WTC11 (cell line): ENCODE data around the gene PHF11. TPM values are rescaled to one million over a fixed set of nuclear protein-coding genes. Genes with fewer than 3 reads are reported as not detected.
A peak's percentile ranks its signal among the peaks of the same experiment; 100 is the strongest.

Experiments used
- ATAC-seq: fragments of 200-7000 bp; cut with Tn5 transposase; 2 replicates; pipeline ENCODE4 v1.10.0; 2021; ENCODE audit warnings: mild to moderate bottlenecking, moderate library complexity
- CTCF ChIA-PET: fragments of 300-600 bp; sonication (Branson Sonifier 250); formaldehyde crosslinking; loops from one replicate; lab custom pipeline; 2021; ENCODE audit warnings: antibody characterized with exemption; lab: Charles Lee
- POLR2A ChIA-PET: fragments of 350-600 bp; sonication (Branson Sonifier 250); formaldehyde crosslinking; loops from one replicate; lab custom pipeline; 2021; ENCODE audit warnings: antibody characterized with exemption; lab: Charles Lee
- DNase-seq: peaks from one replicate; pipeline ENCODE4 v3.0.0; 2021; ENCODE audit warnings: low spot score
- H3K27ac Mint-ChIP-seq: 2 replicates; pipeline ENCODE4 v1.8.0; 2021; ENCODE audit warnings: mixed read lengths
- H3K27me3 Mint-ChIP-seq: 2 replicates; pipeline ENCODE4 v1.8.0; 2021; ENCODE audit warnings: low read depth, mild to moderate bottlenecking, moderate library complexity, mixed read lengths
- H3K36me3 Mint-ChIP-seq: 2 replicates; pipeline ENCODE4 v1.8.0; 2021; ENCODE audit warnings: mixed read lengths
- H3K4me1 Mint-ChIP-seq: 2 replicates; pipeline ENCODE4 v1.8.0; 2022; ENCODE audit warnings: mixed read lengths
- H3K4me3 Mint-ChIP-seq: 2 replicates; pipeline ENCODE4 v1.8.0; 2021; ENCODE audit warnings: mild to moderate bottlenecking, moderate library complexity, mixed read lengths
- H3K9me3 Mint-ChIP-seq: 2 replicates; pipeline ENCODE4 v1.8.0; 2021; ENCODE audit warnings: mixed read lengths
- ELF4 ChIP-seq: sonication (generic); formaldehyde crosslinking; IDR thresholded peaks from 2 replicates; pipeline ENCODE4 v1.8.1; 2022; ENCODE audit warnings: low read depth, mild to moderate bottlenecking, moderate library complexity, missing genetic modification reagents
- EMX1 ChIP-seq: fragments of 250-450 bp; sonication (Bioruptor Pico); IDR thresholded peaks from 2 replicates; pipeline ENCODE4 v1.8.0; 2021; ENCODE audit warnings: mild to moderate bottlenecking
- GTF2I ChIP-seq: fragments of 250-450 bp; sonication (Bioruptor Pico); conservative IDR thresholded peaks from 2 replicates; pipeline ENCODE4 v1.4.0; 2021; ENCODE audit warnings: mild to moderate bottlenecking
- NFYB ChIP-seq: sonication (generic); formaldehyde crosslinking; conservative IDR thresholded peaks from 2 replicates; pipeline ENCODE4 v1.8.0; 2022; ENCODE audit warnings: low read depth, missing genetic modification reagents
- NR1H2 ChIP-seq: sonication (generic); formaldehyde crosslinking; IDR thresholded peaks from 2 replicates; pipeline ENCODE4 v1.9.0; 2021; ENCODE audit warnings: mild to moderate bottlenecking, moderate library complexity, missing genetic modification reagents
- NR3C1 ChIP-seq: sonication (generic); formaldehyde crosslinking; conservative IDR thresholded peaks from 2 replicates; pipeline ENCODE4 v1.8.1; 2023; ENCODE audit warnings: low read depth, mild to moderate bottlenecking, missing genetic modification reagents
- SMAD4 ChIP-seq: sonication (generic); formaldehyde crosslinking; IDR thresholded peaks from 2 replicates; pipeline ENCODE4 v1.8.0; 2022; ENCODE audit warnings: mild to moderate bottlenecking, missing genetic modification reagents
- TEAD1 ChIP-seq: sonication (generic); formaldehyde crosslinking; IDR thresholded peaks from 2 replicates; pipeline ENCODE4 v1.8.0; 2022; ENCODE audit warnings: mild to moderate bottlenecking, missing genetic modification reagents
- TEAD4 ChIP-seq: sonication (generic); formaldehyde crosslinking; IDR thresholded peaks from 2 replicates; pipeline ENCODE4 v1.8.0; 2022; ENCODE audit warnings: mild to moderate bottlenecking, missing genetic modification reagents
- ZNF121 ChIP-seq: sonication (generic); formaldehyde crosslinking; IDR thresholded peaks from 2 replicates; pipeline ENCODE4 v1.8.0; 2023; ENCODE audit warnings: missing genetic modification reagents
- ZNF219 ChIP-seq: sonication (generic); formaldehyde crosslinking; IDR thresholded peaks from 2 replicates; pipeline ENCODE4 v1.8.0; 2023; ENCODE audit warnings: missing genetic modification reagents, mild to moderate bottlenecking, borderline replicate concordance
- total RNA-seq: library from RNA; stranded (reverse); gene quantifications from 3 replicates; pipeline ENCODE4 v1.2.3, GENCODE V29; 2021
- TF ChIP-seq, protein P1 (sequence below): sonication (generic); formaldehyde crosslinking; IDR thresholded peaks from 2 replicates; pipeline ENCODE4 v1.8.1; 2023; ENCODE audit warnings: mild to moderate bottlenecking, missing genetic modification reagents
- TF ChIP-seq, protein P2 (sequence below): sonication (generic); formaldehyde crosslinking; IDR thresholded peaks from 2 replicates; pipeline ENCODE4 v1.8.0; 2023; ENCODE audit warnings: mild to moderate bottlenecking, missing genetic modification reagents
- TF ChIP-seq, protein P3 (sequence below): fragments of 200-600 bp; IDR thresholded peaks from 2 replicates; pipeline ENCODE4 v1.8.0; 2022; ENCODE audit warnings: antibody characterized with exemption
- TF ChIP-seq, protein P4 (sequence below): sonication (generic); formaldehyde crosslinking; IDR thresholded peaks from 2 replicates; pipeline ENCODE4 v1.8.0; 2022; ENCODE audit warnings: mild to moderate bottlenecking, missing genetic modification reagents
- TF ChIP-seq, protein P5 (sequence below): fragments of 250-450 bp; sonication (Bioruptor Pico); IDR thresholded peaks from 2 replicates; pipeline ENCODE4 v1.9.0; 2021; ENCODE audit warnings: mild to moderate bottlenecking, borderline replicate concordance
- TF ChIP-seq, protein P6 (sequence below): sonication (generic); formaldehyde crosslinking; IDR thresholded peaks from 2 replicates; pipeline ENCODE4 v1.8.1; 2022; ENCODE audit warnings: missing genetic modification reagents, borderline replicate concordance

PHF11 gene
- total RNA-seq, 1 experiment from 2014 or later, result 9.3 TPM

DNA sequence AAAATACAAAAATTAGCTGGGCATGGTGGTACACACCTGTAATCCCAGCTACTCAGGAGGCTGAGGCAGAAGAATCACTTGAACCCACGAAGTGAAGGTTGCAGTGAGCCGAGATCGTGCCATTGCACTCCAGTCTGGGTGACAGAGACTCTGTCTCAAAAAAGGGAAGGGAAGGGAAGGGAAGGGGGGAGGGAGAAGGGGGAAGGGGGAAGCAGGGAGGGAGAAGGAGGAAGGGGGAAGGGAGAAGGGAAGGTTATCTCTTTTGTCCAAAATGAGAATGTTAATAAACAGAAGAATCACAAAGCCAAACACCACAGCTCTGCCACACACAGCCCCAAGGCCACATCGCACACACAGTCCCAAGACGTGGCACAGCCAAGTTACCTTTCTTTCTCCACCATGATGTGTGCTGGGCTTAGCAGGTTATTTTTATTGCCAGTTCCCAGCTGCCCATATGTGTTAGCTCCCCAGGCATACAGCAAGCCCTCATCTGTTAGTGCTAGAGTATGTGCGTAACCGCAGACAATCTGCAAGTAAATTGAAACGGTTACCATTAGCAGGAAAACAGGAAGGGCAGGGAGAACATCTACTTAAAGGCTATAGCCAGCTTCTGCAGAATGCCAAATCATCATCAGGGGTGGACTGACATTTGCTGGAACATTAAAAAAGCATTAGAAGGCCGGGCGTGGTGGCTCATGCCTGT is 55.3 kb downstream of the PHF11 start:
- DNase-seq (no peak), ATAC-seq (no peak)
- Mint-ChIP-seq H3K9me3 (no peaks in the 10 kb centered on the region), H3K27ac (no peak overlapping the region), H3K4me3 (no peak overlapping the region), H3K4me1 (no peaks in the 10 kb centered on the region), H3K36me3 (peaks cover 28% of the 10 kb centered on the region; the same call in 1 of the 2 replicates), H3K27me3 (no peaks in the 10 kb centered on the region)
- TF ChIP-seq, protein P1, sequence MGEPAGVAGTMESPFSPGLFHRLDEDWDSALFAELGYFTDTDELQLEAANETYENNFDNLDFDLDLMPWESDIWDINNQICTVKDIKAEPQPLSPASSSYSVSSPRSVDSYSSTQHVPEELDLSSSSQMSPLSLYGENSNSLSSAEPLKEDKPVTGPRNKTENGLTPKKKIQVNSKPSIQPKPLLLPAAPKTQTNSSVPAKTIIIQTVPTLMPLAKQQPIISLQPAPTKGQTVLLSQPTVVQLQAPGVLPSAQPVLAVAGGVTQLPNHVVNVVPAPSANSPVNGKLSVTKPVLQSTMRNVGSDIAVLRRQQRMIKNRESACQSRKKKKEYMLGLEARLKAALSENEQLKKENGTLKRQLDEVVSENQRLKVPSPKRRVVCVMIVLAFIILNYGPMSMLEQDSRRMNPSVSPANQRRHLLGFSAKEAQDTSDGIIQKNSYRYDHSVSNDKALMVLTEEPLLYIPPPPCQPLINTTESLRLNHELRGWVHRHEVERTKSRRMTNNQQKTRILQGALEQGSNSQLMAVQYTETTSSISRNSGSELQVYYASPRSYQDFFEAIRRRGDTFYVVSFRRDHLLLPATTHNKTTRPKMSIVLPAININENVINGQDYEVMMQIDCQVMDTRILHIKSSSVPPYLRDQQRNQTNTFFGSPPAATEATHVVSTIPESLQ (CRISPR knock-in tag), result no peak
- TF ChIP-seq ZNF121 (CRISPR knock-in tag), result no peak
- CTCF ChIA-PET, result no interaction called here
- POLR2A ChIA-PET, result no interaction called here

DNA sequence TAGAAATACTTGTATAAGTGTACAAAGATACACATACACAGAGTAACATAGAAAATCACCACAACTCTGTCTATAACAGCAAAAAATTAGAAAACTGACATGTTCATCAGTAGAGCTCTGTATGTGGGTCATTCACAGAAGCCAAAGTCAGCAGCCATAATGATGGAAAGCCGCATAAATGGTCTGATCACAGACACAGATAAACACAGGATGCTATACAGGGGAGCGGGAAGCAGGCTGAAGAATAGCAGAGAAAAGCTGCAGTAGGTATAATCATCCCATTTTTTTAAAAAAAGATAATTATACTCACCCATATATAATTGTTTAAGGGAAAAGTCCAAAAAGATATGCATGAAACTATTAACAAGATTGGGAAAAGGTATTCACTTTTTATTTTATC is 58.1 kb downstream of the PHF11 start:
- ATAC-seq, result no peak
- ChIA-PET POLR2A (no interaction called here), CTCF (no interaction called here)
- Mint-ChIP-seq H3K36me3 (peaks cover 26% of the 10 kb centered on the region), H3K9me3 (peaks cover under 1% of the 10 kb centered on the region; the same call in 1 of the 2 replicates)
- no peak for TF ChIP-seq NR3C1 (CRISPR knock-in tag)
- TF ChIP-seq, protein P2, sequence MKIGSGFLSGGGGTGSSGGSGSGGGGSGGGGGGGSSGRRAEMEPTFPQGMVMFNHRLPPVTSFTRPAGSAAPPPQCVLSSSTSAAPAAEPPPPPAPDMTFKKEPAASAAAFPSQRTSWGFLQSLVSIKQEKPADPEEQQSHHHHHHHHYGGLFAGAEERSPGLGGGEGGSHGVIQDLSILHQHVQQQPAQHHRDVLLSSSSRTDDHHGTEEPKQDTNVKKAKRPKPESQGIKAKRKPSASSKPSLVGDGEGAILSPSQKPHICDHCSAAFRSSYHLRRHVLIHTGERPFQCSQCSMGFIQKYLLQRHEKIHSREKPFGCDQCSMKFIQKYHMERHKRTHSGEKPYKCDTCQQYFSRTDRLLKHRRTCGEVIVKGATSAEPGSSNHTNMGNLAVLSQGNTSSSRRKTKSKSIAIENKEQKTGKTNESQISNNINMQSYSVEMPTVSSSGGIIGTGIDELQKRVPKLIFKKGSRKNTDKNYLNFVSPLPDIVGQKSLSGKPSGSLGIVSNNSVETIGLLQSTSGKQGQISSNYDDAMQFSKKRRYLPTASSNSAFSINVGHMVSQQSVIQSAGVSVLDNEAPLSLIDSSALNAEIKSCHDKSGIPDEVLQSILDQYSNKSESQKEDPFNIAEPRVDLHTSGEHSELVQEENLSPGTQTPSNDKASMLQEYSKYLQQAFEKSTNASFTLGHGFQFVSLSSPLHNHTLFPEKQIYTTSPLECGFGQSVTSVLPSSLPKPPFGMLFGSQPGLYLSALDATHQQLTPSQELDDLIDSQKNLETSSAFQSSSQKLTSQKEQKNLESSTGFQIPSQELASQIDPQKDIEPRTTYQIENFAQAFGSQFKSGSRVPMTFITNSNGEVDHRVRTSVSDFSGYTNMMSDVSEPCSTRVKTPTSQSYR (CRISPR knock-in tag), result no peak
- TF ChIP-seq, protein P3, sequence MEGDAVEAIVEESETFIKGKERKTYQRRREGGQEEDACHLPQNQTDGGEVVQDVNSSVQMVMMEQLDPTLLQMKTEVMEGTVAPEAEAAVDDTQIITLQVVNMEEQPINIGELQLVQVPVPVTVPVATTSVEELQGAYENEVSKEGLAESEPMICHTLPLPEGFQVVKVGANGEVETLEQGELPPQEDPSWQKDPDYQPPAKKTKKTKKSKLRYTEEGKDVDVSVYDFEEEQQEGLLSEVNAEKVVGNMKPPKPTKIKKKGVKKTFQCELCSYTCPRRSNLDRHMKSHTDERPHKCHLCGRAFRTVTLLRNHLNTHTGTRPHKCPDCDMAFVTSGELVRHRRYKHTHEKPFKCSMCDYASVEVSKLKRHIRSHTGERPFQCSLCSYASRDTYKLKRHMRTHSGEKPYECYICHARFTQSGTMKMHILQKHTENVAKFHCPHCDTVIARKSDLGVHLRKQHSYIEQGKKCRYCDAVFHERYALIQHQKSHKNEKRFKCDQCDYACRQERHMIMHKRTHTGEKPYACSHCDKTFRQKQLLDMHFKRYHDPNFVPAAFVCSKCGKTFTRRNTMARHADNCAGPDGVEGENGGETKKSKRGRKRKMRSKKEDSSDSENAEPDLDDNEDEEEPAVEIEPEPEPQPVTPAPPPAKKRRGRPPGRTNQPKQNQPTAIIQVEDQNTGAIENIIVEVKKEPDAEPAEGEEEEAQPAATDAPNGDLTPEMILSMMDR, result no peak
- TF ChIP-seq, protein P4, sequence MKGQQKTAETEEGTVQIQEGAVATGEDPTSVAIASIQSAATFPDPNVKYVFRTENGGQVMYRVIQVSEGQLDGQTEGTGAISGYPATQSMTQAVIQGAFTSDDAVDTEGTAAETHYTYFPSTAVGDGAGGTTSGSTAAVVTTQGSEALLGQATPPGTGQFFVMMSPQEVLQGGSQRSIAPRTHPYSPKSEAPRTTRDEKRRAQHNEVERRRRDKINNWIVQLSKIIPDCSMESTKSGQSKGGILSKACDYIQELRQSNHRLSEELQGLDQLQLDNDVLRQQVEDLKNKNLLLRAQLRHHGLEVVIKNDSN (CRISPR knock-in tag), result no peak
- TF ChIP-seq, protein P5, sequence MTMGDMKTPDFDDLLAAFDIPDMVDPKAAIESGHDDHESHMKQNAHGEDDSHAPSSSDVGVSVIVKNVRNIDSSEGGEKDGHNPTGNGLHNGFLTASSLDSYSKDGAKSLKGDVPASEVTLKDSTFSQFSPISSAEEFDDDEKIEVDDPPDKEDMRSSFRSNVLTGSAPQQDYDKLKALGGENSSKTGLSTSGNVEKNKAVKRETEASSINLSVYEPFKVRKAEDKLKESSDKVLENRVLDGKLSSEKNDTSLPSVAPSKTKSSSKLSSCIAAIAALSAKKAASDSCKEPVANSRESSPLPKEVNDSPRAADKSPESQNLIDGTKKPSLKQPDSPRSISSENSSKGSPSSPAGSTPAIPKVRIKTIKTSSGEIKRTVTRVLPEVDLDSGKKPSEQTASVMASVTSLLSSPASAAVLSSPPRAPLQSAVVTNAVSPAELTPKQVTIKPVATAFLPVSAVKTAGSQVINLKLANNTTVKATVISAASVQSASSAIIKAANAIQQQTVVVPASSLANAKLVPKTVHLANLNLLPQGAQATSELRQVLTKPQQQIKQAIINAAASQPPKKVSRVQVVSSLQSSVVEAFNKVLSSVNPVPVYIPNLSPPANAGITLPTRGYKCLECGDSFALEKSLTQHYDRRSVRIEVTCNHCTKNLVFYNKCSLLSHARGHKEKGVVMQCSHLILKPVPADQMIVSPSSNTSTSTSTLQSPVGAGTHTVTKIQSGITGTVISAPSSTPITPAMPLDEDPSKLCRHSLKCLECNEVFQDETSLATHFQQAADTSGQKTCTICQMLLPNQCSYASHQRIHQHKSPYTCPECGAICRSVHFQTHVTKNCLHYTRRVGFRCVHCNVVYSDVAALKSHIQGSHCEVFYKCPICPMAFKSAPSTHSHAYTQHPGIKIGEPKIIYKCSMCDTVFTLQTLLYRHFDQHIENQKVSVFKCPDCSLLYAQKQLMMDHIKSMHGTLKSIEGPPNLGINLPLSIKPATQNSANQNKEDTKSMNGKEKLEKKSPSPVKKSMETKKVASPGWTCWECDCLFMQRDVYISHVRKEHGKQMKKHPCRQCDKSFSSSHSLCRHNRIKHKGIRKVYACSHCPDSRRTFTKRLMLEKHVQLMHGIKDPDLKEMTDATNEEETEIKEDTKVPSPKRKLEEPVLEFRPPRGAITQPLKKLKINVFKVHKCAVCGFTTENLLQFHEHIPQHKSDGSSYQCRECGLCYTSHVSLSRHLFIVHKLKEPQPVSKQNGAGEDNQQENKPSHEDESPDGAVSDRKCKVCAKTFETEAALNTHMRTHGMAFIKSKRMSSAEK (CRISPR knock-in tag), result no peak
- no peak for TF ChIP-seq EMX1 (CRISPR knock-in tag)
- TF ChIP-seq, all 79 proteins: peak for 0
- Mint-ChIP-seq H3K27me3 (no peaks in the 10 kb centered on the region), H3K27ac (no peak overlapping the region), H3K4me3 (no peak overlapping the region), H3K4me1 (no peaks in the 10 kb centered on the region)
- DNase-seq, result no peak

DNA sequence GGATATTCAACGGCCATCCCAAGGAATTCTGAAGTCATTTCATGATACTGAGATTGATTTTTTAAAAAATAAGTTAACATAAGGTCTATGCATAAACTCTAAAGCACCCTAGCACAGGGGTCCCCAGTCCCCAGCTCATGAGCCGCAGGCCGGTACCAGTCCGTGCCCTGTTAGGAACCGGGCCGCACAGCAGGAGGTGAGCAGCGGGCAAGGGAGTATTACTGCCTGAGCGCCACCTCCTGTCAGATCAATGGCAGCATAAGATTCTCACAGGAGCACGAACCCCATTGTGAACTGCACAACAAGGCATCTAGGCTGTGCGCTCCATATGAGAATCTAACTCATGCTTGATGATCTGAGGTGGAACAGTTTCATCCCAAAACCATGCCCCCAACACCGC is 58.6 kb downstream of the PHF11 start:
- H3K9me3 Mint-ChIP-seq, result peaks cover 4% of the 10 kb centered on the region
- CTCF ChIA-PET, result no interaction called here
- H3K27ac Mint-ChIP-seq, result no peak overlapping the region
- POLR2A ChIA-PET, result no interaction called here
- H3K36me3 Mint-ChIP-seq, result peaks cover 30% of the 10 kb centered on the region
- H3K27me3 Mint-ChIP-seq, result no peaks in the 10 kb centered on the region
- peak; percentile 44 for DNase-seq
- H3K4me1 Mint-ChIP-seq, result no peaks in the 10 kb centered on the region
- no peak for ATAC-seq
- no peak overlapping the region for H3K4me3 Mint-ChIP-seq
- TF ChIP-seq TEAD1, result no peak
- no peak for TF ChIP-seq ZNF219 (CRISPR knock-in tag)
- TF ChIP-seq SMAD4 (CRISPR knock-in tag), result no peak
- TF ChIP-seq EMX1 (CRISPR knock-in tag), result no peak
- TF ChIP-seq TEAD4 (CRISPR knock-in tag), result no peak
- no peak for TF ChIP-seq ELF4
- TF ChIP-seq, protein P6, sequence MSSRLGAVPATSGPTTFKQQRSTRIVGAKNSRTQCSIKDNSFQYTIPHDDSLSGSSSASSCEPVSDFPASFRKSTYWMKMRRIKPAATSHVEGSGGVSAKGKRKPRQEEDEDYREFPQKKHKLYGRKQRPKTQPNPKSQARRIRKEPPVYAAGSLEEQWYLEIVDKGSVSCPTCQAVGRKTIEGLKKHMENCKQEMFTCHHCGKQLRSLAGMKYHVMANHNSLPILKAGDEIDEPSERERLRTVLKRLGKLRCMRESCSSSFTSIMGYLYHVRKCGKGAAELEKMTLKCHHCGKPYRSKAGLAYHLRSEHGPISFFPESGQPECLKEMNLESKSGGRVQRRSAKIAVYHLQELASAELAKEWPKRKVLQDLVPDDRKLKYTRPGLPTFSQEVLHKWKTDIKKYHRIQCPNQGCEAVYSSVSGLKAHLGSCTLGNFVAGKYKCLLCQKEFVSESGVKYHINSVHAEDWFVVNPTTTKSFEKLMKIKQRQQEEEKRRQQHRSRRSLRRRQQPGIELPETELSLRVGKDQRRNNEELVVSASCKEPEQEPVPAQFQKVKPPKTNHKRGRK (CRISPR knock-in tag), result no peak
- no peak for TF ChIP-seq GTF2I (CRISPR knock-in tag)
- TF ChIP-seq NFYB (CRISPR knock-in tag), result no peak
- TF ChIP-seq, protein P4 (CRISPR knock-in tag), result no peak
- TF ChIP-seq NR1H2, result no peak
